ENCODE results near the gene PHLPP1.
A peak's percentile ranks its signal among the peaks of the same experiment; 100 is the strongest.

The PHLPP1 gene

GRCh38 chr18:62812242-62812641 is 96.9 kb downstream of the PHLPP1 start:
- no peak for FAIRE-seq

GRCh38 chr18:62812876-62813275 is 97.5 kb downstream of the PHLPP1 start:
- FAIRE-seq, result no peak

- FAIRE-seq, result no peak
Measured at GRCh38 chr18:62814132-62814759, 98.9 kb downstream of the PHLPP1 start.

GRCh38 chr18:62825382-62825781 is 110.0 kb downstream of the PHLPP1 start:
- peak; percentile 87 for FAIRE-seq

GRCh38 chr18:62827397-62827796 is 112.1 kb downstream of the PHLPP1 start:
- no peak for FAIRE-seq

GRCh38 chr18:62828091-62828640 is 112.8 kb downstream of the PHLPP1 start:
- no peak for FAIRE-seq

- FAIRE-seq, result no peak
Measured at GRCh38 chr18:62828852-62829251, 113.5 kb downstream of the PHLPP1 start.

- no peak for FAIRE-seq
Measured at GRCh38 chr18:62829936-62830335, 114.6 kb downstream of the PHLPP1 start.

GRCh38 chr18:62832282-62832681 is 116.9 kb downstream of the PHLPP1 start:
- no peak for FAIRE-seq

GRCh38 chr18:62833494-62833893 is 118.2 kb downstream of the PHLPP1 start:
- no peak for FAIRE-seq

GRCh38 chr18:62834715-62835114 is 119.4 kb downstream of the PHLPP1 start:
- no peak for FAIRE-seq

- FAIRE-seq, result no peak
Measured at GRCh38 chr18:62837011-62837410, 121.7 kb downstream of the PHLPP1 start.

GRCh38 chr18:62838475-62839098 is 123.2 kb downstream of the PHLPP1 start:
- FAIRE-seq, result no peak

GRCh38 chr18:62839874-62840713 is 124.8 kb downstream of the PHLPP1 start:
- FAIRE-seq, result peak; percentile 56

- no peak for FAIRE-seq
Measured at GRCh38 chr18:62841405-62841804, 126.1 kb downstream of the PHLPP1 start.

GRCh38 chr18:62842898-62843297 is 127.6 kb downstream of the PHLPP1 start:
- FAIRE-seq, result no peak

- FAIRE-seq, result no peak
Measured at GRCh38 chr18:62844850-62845643, 129.7 kb downstream of the PHLPP1 start.

GRCh38 chr18:62846313-62846712 is 131.0 kb downstream of the PHLPP1 start:
- FAIRE-seq, result no peak

GRCh38 chr18:62847081-62847480 is 131.7 kb downstream of the PHLPP1 start:
- FAIRE-seq, result no peak

GRCh38 chr18:62848946-62849345 is 133.6 kb downstream of the PHLPP1 start:
- FAIRE-seq, result no peak

GRCh38 chr18:62850619-62851306 is 135.4 kb downstream of the PHLPP1 start:
- no peak for FAIRE-seq

- no peak for FAIRE-seq
Measured at GRCh38 chr18:62852851-62853250, 137.5 kb downstream of the PHLPP1 start.
